H9 (cell line): ENCODE data around the gene BSPRY. TPM values are rescaled to one million over a fixed set of nuclear protein-coding genes. Genes with fewer than 3 reads are reported as not detected.

Experiments used
- DNase-seq: peaks from one replicate; pipeline ENCODE4 v3.0.0-alpha.2; 2017
- H2AFZ ChIP-seq: one replicate; pipeline ENCODE4 v1.6.1; 2013; ENCODE audit warnings: mild to moderate bottlenecking, low read length, control low read depth, moderate library complexity
- H2AK5ac ChIP-seq: 2 replicates; pipeline ENCODE4 v1.6.1; 2013; ENCODE audit warnings: low read length, control low read depth, mixed read lengths; ENCODE audit not compliant: insufficient read length
- H2BK120ac ChIP-seq: one replicate; pipeline ENCODE4 v1.6.1; 2013; ENCODE audit warnings: low read depth, mild to moderate bottlenecking, low read length, control low read depth, inconsistent platforms; ENCODE audit not compliant: poor library complexity, severe bottlenecking
- H2BK12ac ChIP-seq: 2 replicates; pipeline ENCODE4 v1.6.1; 2013; ENCODE audit warnings: low read length, control low read depth, mixed read lengths, low read depth; ENCODE audit not compliant: insufficient read length
- H2BK15ac ChIP-seq: 2 replicates; pipeline ENCODE4 v1.6.1; 2013; ENCODE audit warnings: low read depth, low read length, control low read depth
- H2BK20ac ChIP-seq: one replicate; pipeline ENCODE4 v1.6.1; 2013; ENCODE audit warnings: low read depth, mild to moderate bottlenecking, low read length, control low read depth, inconsistent platforms; ENCODE audit not compliant: poor library complexity, severe bottlenecking
- H2BK5ac ChIP-seq: 2 replicates; pipeline ENCODE4 v1.6.1; 2013; ENCODE audit warnings: low read length, control low read depth, mixed read lengths; ENCODE audit not compliant: insufficient read length
- H3K14ac ChIP-seq: 2 replicates; pipeline ENCODE4 v1.6.1; 2013; ENCODE audit warnings: low read length, control low read depth; ENCODE audit not compliant: insufficient read depth
- H3K18ac ChIP-seq: 2 replicates; pipeline ENCODE4 v1.6.1; 2013; ENCODE audit warnings: low read depth, mild to moderate bottlenecking, mixed read lengths, low read length, control low read depth; ENCODE audit not compliant: insufficient read length
- H3K23ac ChIP-seq: 2 replicates; pipeline ENCODE4 v1.6.1; 2013; ENCODE audit warnings: low read length, control low read depth, mixed read lengths, low read depth; ENCODE audit not compliant: insufficient read length
- H3K23me2 ChIP-seq: 2 replicates; pipeline ENCODE4 v1.6.1; 2013; ENCODE audit warnings: low read depth, mild to moderate bottlenecking, mixed read lengths, low read length, control low read depth; ENCODE audit not compliant: insufficient read length, poor library complexity, severe bottlenecking
- H3K27ac ChIP-seq: 2 replicates; pipeline ENCODE4 v1.5.1; 2013; ENCODE audit warnings: low read length, control low read depth, mixed read lengths, low read depth; ENCODE audit not compliant: insufficient read length
- H3K27me3 ChIP-seq: 2 replicates; pipeline ENCODE4 v1.6.1; 2013; ENCODE audit warnings: low read length, control low read depth, inconsistent platforms; ENCODE audit not compliant: insufficient read depth
- H3K4ac ChIP-seq: 2 replicates; pipeline ENCODE4 v1.6.1; 2013; ENCODE audit warnings: low read depth, mild to moderate bottlenecking, control low read depth, inconsistent platforms, low read length, moderate library complexity
- H3K4me1 ChIP-seq: 2 replicates; pipeline ENCODE4 v1.6.1; 2013; ENCODE audit warnings: low read length, control low read depth, inconsistent platforms; ENCODE audit not compliant: insufficient read depth
- H3K4me2 ChIP-seq: 2 replicates; pipeline ENCODE4 v1.6.1; 2013; ENCODE audit warnings: low read length, control low read depth, mixed read lengths; ENCODE audit not compliant: insufficient read length, insufficient read depth
- H3K56ac ChIP-seq: 2 replicates; pipeline ENCODE4 v1.6.1; 2013; ENCODE audit warnings: low read depth, mild to moderate bottlenecking, mixed read lengths, low read length, control low read depth; ENCODE audit not compliant: insufficient read length
- H3K79me1 ChIP-seq: 2 replicates; pipeline ENCODE4 v1.6.1; 2013; ENCODE audit warnings: low read depth, mild to moderate bottlenecking, moderate library complexity, low read length, control low read depth, inconsistent platforms; ENCODE audit not compliant: insufficient read depth, poor library complexity, severe bottlenecking
- H3K79me2 ChIP-seq: 2 replicates; pipeline ENCODE4 v1.6.1; 2013; ENCODE audit warnings: low read length, control low read depth, inconsistent platforms; ENCODE audit not compliant: insufficient read depth
- H3K9ac ChIP-seq: 2 replicates; pipeline ENCODE4 v1.6.1; 2013; ENCODE audit warnings: low read length, control low read depth, mixed read lengths; ENCODE audit not compliant: insufficient read length; ENCODE audit errors: extremely low read depth
- H3K9me3 ChIP-seq: one replicate; pipeline ENCODE4 v1.6.1; 2013; ENCODE audit warnings: low read depth, low read length, inconsistent platforms; ENCODE audit not compliant: control insufficient read depth
- H3T11ph ChIP-seq: one replicate; pipeline ENCODE4 v1.6.1; 2013; ENCODE audit warnings: mild to moderate bottlenecking, low read length, control low read depth, inconsistent platforms
- H4K20me1 ChIP-seq: one replicate; pipeline ENCODE4 v1.6.1; 2013; ENCODE audit not compliant: control insufficient read depth, insufficient read length, insufficient read depth
- H4K5ac ChIP-seq: 2 replicates; pipeline ENCODE4 v1.6.1; 2013; ENCODE audit warnings: low read depth, mild to moderate bottlenecking, mixed read lengths, low read length, control low read depth; ENCODE audit not compliant: insufficient read length
- H4K8ac ChIP-seq: replicated peaks from 2 replicates; pipeline ENCODE4 v1.6.1; 2013; ENCODE audit warnings: low read length, control low read depth, mixed read lengths, low read depth; ENCODE audit not compliant: insufficient read length
- H4K91ac ChIP-seq: 2 replicates; pipeline ENCODE4 v1.6.1; 2013; ENCODE audit warnings: low read depth, mild to moderate bottlenecking, moderate library complexity, mixed read lengths, low read length, control low read depth; ENCODE audit not compliant: insufficient read length
- H3K27ac Mint-ChIP-seq, 3 experiments: 2 replicates in 2 of 3; 3 replicates in 1 of 3; pipeline ENCODE4 v1.8.0; 2020 to 2021; ENCODE audit warnings: mixed read lengths in 3 of 3, mild to moderate bottlenecking in 1 of 3, moderate library complexity in 1 of 3
- H3K27me3 Mint-ChIP-seq: 2 replicates; pipeline ENCODE4 v1.8.0; 2021; ENCODE audit warnings: low read depth, mild to moderate bottlenecking, moderate library complexity, mixed read lengths
- H3K36me3 Mint-ChIP-seq, 3 experiments: 2 replicates in 2 of 3; 3 replicates in 1 of 3; pipeline ENCODE4 v1.8.0; 2020 to 2021; ENCODE audit warnings: low read depth in 3 of 3, mixed read lengths in 3 of 3; ENCODE audit not compliant: insufficient read depth in 1 of 3
- H3K4me1 Mint-ChIP-seq, 2 experiments: 2 replicates each; pipeline ENCODE4 v1.8.0; 2020; ENCODE audit warnings: mixed read lengths in 2 of 2
- H3K4me3 Mint-ChIP-seq, 2 experiments: 2 replicates in 1 of 2; 3 replicates in 1 of 2; pipeline ENCODE4 v1.8.0; 2020 to 2021; ENCODE audit warnings: mild to moderate bottlenecking in 2 of 2, mixed read lengths in 2 of 2, moderate library complexity in 1 of 2
- H3K9me3 Mint-ChIP-seq, 2 experiments: 2 replicates in 1 of 2; 3 replicates in 1 of 2; pipeline ENCODE4 v1.8.0; 2020; ENCODE audit warnings: mild to moderate bottlenecking in 2 of 2, mixed read lengths in 2 of 2, moderate library complexity in 1 of 2
- CTCF ChIP-seq: fragments of 200-600 bp; sonication (generic); conservative IDR thresholded peaks from 3 replicates; pipeline ENCODE4 v1.8.0; 2021; ENCODE audit warnings: antibody characterized with exemption, mild to moderate bottlenecking
- WGBS: extraction: QIAGEN DNeasy Blood & Tissue Kit; methylation state at CpG from one replicate; pipeline ENCODE4 v1.1.7; 2013; ENCODE audit warnings: missing lambda C conversion rate, low lambda C conversion rate, mixed read lengths; ENCODE audit not compliant: insufficient read length; ENCODE audit errors: extremely low coverage; 5-methylcytosine and 5-hydroxymethylcytosine counted together
- total RNA-seq: library from RNA; stranded (reverse); gene quantifications from 2 replicates; pipeline ENCODE4 v1.2.1, GENCODE V29; 2021

The BSPRY gene
- total RNA-seq, 1 experiment from 2014 or later, result 4.5 TPM

- H3K4ac ChIP-seq, result no peak overlapping the region
- H3K79me2 ChIP-seq, result no peaks in the 10 kb centered on the region
- no peak overlapping the region for H2AFZ ChIP-seq
- no peak overlapping the region for H2BK20ac ChIP-seq
- Mint-ChIP-seq H3K4me1 (no peaks in the 10 kb centered on the region), H3K9me3 (no peaks in the 10 kb centered on the region), H3K27ac (peak overlapping the region in 1 of 3 experiments; percentile 68; a peak in 1 of 7 replicates), H3K36me3 (peaks cover 3 to 39% (median 31%) of the 10 kb centered on the region in 3 experiments; a peak in 5 of 7 replicates), H3K4me3 (no peak overlapping the region), H3K27me3 (no peaks in the 10 kb centered on the region)
- no peak overlapping the region for H3T11ph ChIP-seq
- no CpG with 5 or more reads among the region's 9 CpGs for WGBS
- no peak overlapping the region for H3K9ac ChIP-seq
- DNase-seq, result no peak
- no peak overlapping the region for H3K18ac ChIP-seq
- no peak overlapping the region for H3K23ac ChIP-seq
- H4K8ac ChIP-seq, result no peak overlapping the region
- no peaks in the 10 kb centered on the region for H3K23me2 ChIP-seq
- TF ChIP-seq CTCF, result no peak
- no peak overlapping the region for H3K27ac ChIP-seq
- H3K14ac ChIP-seq, result no peak overlapping the region
- no peak overlapping the region for H2BK15ac ChIP-seq
- H3K4me2 ChIP-seq, result no peak overlapping the region
- H3K79me1 ChIP-seq, result no peaks in the 10 kb centered on the region
- no peak overlapping the region for H2AK5ac ChIP-seq
- H3K27me3 ChIP-seq, result no peaks in the 10 kb centered on the region
- no peak overlapping the region for H4K91ac ChIP-seq
- no peak overlapping the region for H2BK120ac ChIP-seq
- H2BK5ac ChIP-seq, result no peak overlapping the region
- H4K5ac ChIP-seq, result no peak overlapping the region
- no peak overlapping the region for H3K56ac ChIP-seq
- no peaks in the 10 kb centered on the region for H3K9me3 ChIP-seq
- H2BK12ac ChIP-seq, result no peak overlapping the region
- no peaks in the 10 kb centered on the region for H3K4me1 ChIP-seq
- H4K20me1 ChIP-seq, result no peaks in the 10 kb centered on the region
Measured at GRCh38 chr9:113387560-113388230, 38.4 kb downstream of the BSPRY start.
